NCI-H510A (cell line): Measurements from ENCODE around the gene PAX5.

Source experiments
- DNase-seq: peaks from one replicate; lab custom pipeline; 2025; lab: John Stamatoyannopoulos, UW

The PAX5 gene

GRCh38 chr9:36987891-36988290 lies 46.2 kb downstream of the PAX5 start:
- no peak for DNase-seq

GRCh38 chr9:36987409-36987808 lies 46.7 kb downstream of the PAX5 start:
- no peak for DNase-seq

GRCh38 chr9:36986468-36987408 lies 47.3 kb downstream of the PAX5 start:
- no peak for DNase-seq

- no peak for DNase-seq
These were observed 48.1 kb downstream of the PAX5 start for GRCh38 chr9:36985769-36986467.

GRCh38 chr9:36985061-36985768 lies 48.9 kb downstream of the PAX5 start:
- no peak for DNase-seq

GRCh38 chr9:36980148-36980974 lies 53.7 kb downstream of the PAX5 start:
- DNase-seq: peak; percentile 37

GRCh38 chr9:36976371-36977030 lies 57.6 kb downstream of the PAX5 start:
- DNase-seq: no peak

GRCh38 chr9:36974731-36975130 lies 59.3 kb downstream of the PAX5 start:
- no peak for DNase-seq

- DNase-seq: no peak
These were observed 62.1 kb downstream of the PAX5 start for GRCh38 chr9:36971935-36972488.

GRCh38 chr9:36970007-36970888 lies 63.8 kb downstream of the PAX5 start:
- peak; percentile 24 for DNase-seq

- DNase-seq: no peak
These were observed 64.8 kb downstream of the PAX5 start for GRCh38 chr9:36969216-36969771.

GRCh38 chr9:36968574-36969215 lies 65.4 kb downstream of the PAX5 start:
- no peak for DNase-seq

- no peak for DNase-seq
These were observed 66.1 kb downstream of the PAX5 start for GRCh38 chr9:36967997-36968396.

- no peak for DNase-seq
These were observed 67.5 kb downstream of the PAX5 start for GRCh38 chr9:36966371-36967097.

- no peak for DNase-seq
These were observed 69.3 kb downstream of the PAX5 start for GRCh38 chr9:36964791-36965190.

GRCh38 chr9:36963346-36963745 lies 70.7 kb downstream of the PAX5 start:
- no peak for DNase-seq

GRCh38 chr9:36962691-36963090 lies 71.4 kb downstream of the PAX5 start:
- no peak for DNase-seq
